Neural cell (in vitro differentiated cells): ENCODE measurements around the gene MACROD1. TPM values are rescaled to one million over a fixed set of nuclear protein-coding genes. Genes with fewer than 3 reads are reported as not detected.

ENCODE experiments used
- H2AFZ ChIP-seq: fragments of 200-600, 300-800 bp; sonication (generic), shearing (Covaris generic); 2 replicates; pipeline ENCODE4 v1.6.0; 2014; ENCODE audit warnings: low read depth, mild to moderate bottlenecking, antibody characterized with exemption, low read length, moderate library complexity
- H3F3A ChIP-seq: fragments of 200-600 bp; shearing (Covaris generic); 2 replicates; pipeline ENCODE4 v1.6.1; 2016; ENCODE audit warnings: mild to moderate bottlenecking, moderate library complexity, mixed read lengths, antibody characterized with exemption, low read length; ENCODE audit not compliant: insufficient read depth, poor library complexity, severe bottlenecking
- H3K27ac ChIP-seq: fragments of 200-600, 300-800 bp; sonication (generic), shearing (Covaris generic); 2 replicates; pipeline ENCODE4 v1.5.1; 2014; ENCODE audit warnings: mild to moderate bottlenecking, low read length, moderate library complexity
- H3K27me3 ChIP-seq: fragments of 300-800, 200-600 bp; sonication (generic), shearing (Covaris generic); 2 replicates; pipeline ENCODE4 v1.6.0; 2014; ENCODE audit warnings: mild to moderate bottlenecking, low read depth, low read length, moderate library complexity; ENCODE audit not compliant: insufficient read depth
- H3K36me3 ChIP-seq: fragments of 300-800, 200-600 bp; sonication (generic), shearing (Covaris generic); 2 replicates; pipeline ENCODE4 v1.5.1; 2014; ENCODE audit warnings: mild to moderate bottlenecking, antibody characterized with exemption, low read length, moderate library complexity; ENCODE audit not compliant: insufficient read depth
- H3K4me2 ChIP-seq: fragments of 300-800, 200-600 bp; sonication (generic), shearing (Covaris generic); 2 replicates; pipeline ENCODE4 v1.6.0; 2014; ENCODE audit warnings: mild to moderate bottlenecking, low read length
- H3K4me3 ChIP-seq: fragments of 300-800, 200-600 bp; sonication (generic), shearing (Covaris generic); 2 replicates; pipeline ENCODE4 v1.5.1; 2014; ENCODE audit warnings: mild to moderate bottlenecking, low read length, moderate library complexity
- H3K79me2 ChIP-seq: fragments of 200-600 bp; shearing (Covaris generic); replicated peaks from 2 replicates; pipeline ENCODE4 v1.6.0; 2014; ENCODE audit warnings: mild to moderate bottlenecking, low read length, moderate library complexity; ENCODE audit not compliant: insufficient read depth
- H3K9ac ChIP-seq: fragments of 300-800, 200-600 bp; sonication (generic), shearing (Covaris generic); 2 replicates; pipeline ENCODE4 v1.6.1; 2016; ENCODE audit warnings: mild to moderate bottlenecking, low read length, mixed read lengths
- H3K9me2 ChIP-seq: fragments of 200-600 bp; shearing (Covaris generic); 2 replicates; pipeline ENCODE4 v1.6.1; 2016; ENCODE audit warnings: mild to moderate bottlenecking, low read length, mixed read lengths; ENCODE audit not compliant: insufficient read depth
- H3K9me3 ChIP-seq: fragments of 200-600, 300-800 bp; sonication (generic), shearing (Covaris generic); 2 replicates; pipeline ENCODE4 v1.6.1; 2016; ENCODE audit warnings: mild to moderate bottlenecking, mixed run types, low read length, moderate library complexity, mixed read lengths
- H4K20me1 ChIP-seq: fragments of 200-600 bp; shearing (Covaris generic); 2 replicates; pipeline ENCODE4 v1.6.1; 2016; ENCODE audit warnings: mild to moderate bottlenecking, mixed run types; ENCODE audit not compliant: insufficient read depth
- CTCF ChIP-seq: fragments of 450-650 bp; IDR thresholded peaks from 2 replicates; pipeline ENCODE4 v1.5.1; 2014; ENCODE audit warnings: antibody characterized with exemption, mild to moderate bottlenecking, moderate library complexity; ENCODE audit not compliant: poor library complexity, severe bottlenecking
- EP300 ChIP-seq: fragments of 450-650 bp; conservative IDR thresholded peaks from 2 replicates; pipeline ENCODE4 v1.6.1; 2014; ENCODE audit warnings: antibody characterized with exemption, mild to moderate bottlenecking, moderate library complexity; ENCODE audit not compliant: poor library complexity, severe bottlenecking
- EZH2 ChIP-seq: fragments of 200-600, 300-800 bp; shearing (Covaris generic), sonication (generic); IDR thresholded peaks from 2 replicates; pipeline ENCODE4 v1.6.1; 2014; ENCODE audit warnings: antibody characterized with exemption, low read length, borderline replicate concordance, mild to moderate bottlenecking; ENCODE audit not compliant: insufficient read depth, poor library complexity, severe bottlenecking
- MXI1 ChIP-seq: fragments of 450-650 bp; conservative IDR thresholded peaks from 2 replicates; pipeline ENCODE4 v1.6.1; 2014; ENCODE audit warnings: antibody characterized with exemption, mild to moderate bottlenecking; ENCODE audit not compliant: poor library complexity, severe bottlenecking
- POLR2AphosphoS5 ChIP-seq: IDR thresholded peaks from 2 replicates; pipeline ENCODE4 v1.6.1; 2012
- RAD21 ChIP-seq: fragments of 450-650 bp; conservative IDR thresholded peaks from 2 replicates; pipeline ENCODE4 v1.6.1; 2014; ENCODE audit warnings: antibody characterized with exemption, mild to moderate bottlenecking, moderate library complexity
- SMC3 ChIP-seq: fragments of 450-650 bp; conservative IDR thresholded peaks from 2 replicates; pipeline ENCODE4 v1.6.1; 2014; ENCODE audit warnings: antibody characterized with exemption, mild to moderate bottlenecking, moderate library complexity; ENCODE audit not compliant: poor library complexity
- TAF1 ChIP-seq: IDR thresholded peaks from 2 replicates; pipeline ENCODE4 v1.6.1; 2012; ENCODE audit warnings: low read depth
- polyA plus RNA-seq: library from polyadenylated mRNA; depleted of rRNA; stranded (reverse); fragments of >200 nt; gene quantifications from 2 replicates; pipeline ENCODE4 v1.2.3, GENCODE V29; 2014
- TF ChIP-seq, protein P1 (sequence below): IDR thresholded peaks from 2 replicates; pipeline ENCODE4 v1.6.1; 2012; ENCODE audit warnings: borderline replicate concordance

Gene MACROD1
- polyA plus RNA-seq, 1 donor from 2014 or later, result 30.8 TPM

DNA sequence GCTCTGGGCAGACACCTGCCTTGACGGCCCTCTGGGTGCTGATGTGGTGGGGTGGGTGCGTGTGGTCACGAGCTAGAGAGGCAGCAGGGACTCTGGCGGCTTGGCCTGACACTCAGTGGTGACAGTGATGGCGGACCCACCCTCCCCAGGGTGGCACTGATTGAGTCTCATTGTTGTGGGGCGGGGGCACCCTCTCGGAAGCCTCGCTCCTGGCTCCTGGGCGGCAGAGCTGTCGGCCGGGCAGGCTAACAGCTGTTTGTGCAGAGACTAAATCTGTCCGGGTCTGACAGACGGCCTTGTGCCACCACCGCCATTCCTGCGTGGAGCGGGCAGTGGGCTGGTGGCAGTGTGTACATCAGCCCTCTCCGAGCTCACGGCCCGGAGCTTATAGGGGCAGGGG lies 114.6 kb downstream of the MACROD1 start:
- Histone ChIP-seq H3K79me2 (no peaks in the 10 kb centered on the region), H3K9ac (no peak overlapping the region), H3K27me3 (no peaks in the 10 kb centered on the region), H3K36me3 (no peaks in the 10 kb centered on the region), H3K9me2 (no peaks in the 10 kb centered on the region), H3K27ac (no peak overlapping the region), H3K9me3 (no peaks in the 10 kb centered on the region), H3F3A (no peaks in the 10 kb centered on the region), H4K20me1 (no peaks in the 10 kb centered on the region), H3K4me3 (no peak overlapping the region), H3K4me2 (no peak overlapping the region), H2AFZ (no peak overlapping the region)
- TF ChIP-seq EZH2 (no peak), EP300 (no peak), RAD21 (no peak), TAF1 (no peak), MXI1 (no peak), SMC3 (no peak), POLR2AphosphoS5 (no peak), CTCF (no peak)
- TF ChIP-seq, protein P1, sequence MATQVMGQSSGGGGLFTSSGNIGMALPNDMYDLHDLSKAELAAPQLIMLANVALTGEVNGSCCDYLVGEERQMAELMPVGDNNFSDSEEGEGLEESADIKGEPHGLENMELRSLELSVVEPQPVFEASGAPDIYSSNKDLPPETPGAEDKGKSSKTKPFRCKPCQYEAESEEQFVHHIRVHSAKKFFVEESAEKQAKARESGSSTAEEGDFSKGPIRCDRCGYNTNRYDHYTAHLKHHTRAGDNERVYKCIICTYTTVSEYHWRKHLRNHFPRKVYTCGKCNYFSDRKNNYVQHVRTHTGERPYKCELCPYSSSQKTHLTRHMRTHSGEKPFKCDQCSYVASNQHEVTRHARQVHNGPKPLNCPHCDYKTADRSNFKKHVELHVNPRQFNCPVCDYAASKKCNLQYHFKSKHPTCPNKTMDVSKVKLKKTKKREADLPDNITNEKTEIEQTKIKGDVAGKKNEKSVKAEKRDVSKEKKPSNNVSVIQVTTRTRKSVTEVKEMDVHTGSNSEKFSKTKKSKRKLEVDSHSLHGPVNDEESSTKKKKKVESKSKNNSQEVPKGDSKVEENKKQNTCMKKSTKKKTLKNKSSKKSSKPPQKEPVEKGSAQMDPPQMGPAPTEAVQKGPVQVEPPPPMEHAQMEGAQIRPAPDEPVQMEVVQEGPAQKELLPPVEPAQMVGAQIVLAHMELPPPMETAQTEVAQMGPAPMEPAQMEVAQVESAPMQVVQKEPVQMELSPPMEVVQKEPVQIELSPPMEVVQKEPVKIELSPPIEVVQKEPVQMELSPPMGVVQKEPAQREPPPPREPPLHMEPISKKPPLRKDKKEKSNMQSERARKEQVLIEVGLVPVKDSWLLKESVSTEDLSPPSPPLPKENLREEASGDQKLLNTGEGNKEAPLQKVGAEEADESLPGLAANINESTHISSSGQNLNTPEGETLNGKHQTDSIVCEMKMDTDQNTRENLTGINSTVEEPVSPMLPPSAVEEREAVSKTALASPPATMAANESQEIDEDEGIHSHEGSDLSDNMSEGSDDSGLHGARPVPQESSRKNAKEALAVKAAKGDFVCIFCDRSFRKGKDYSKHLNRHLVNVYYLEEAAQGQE, result no peak

- H3K27ac ChIP-seq, result no peak overlapping the region
Observed at GRCh38 chr11:64049509-64049908, 116.4 kb downstream of the MACROD1 start.

More at GRCh38 chr11:64049509-64049908, 116.4 kb downstream of the MACROD1 start:
- Histone ChIP-seq H3K79me2 (no peaks in the 10 kb centered on the region), H3K27me3 (no peaks in the 10 kb centered on the region), H3K4me3 (no peak overlapping the region), H3K9ac (no peak overlapping the region), H3K4me2 (no peak overlapping the region), H3K36me3 (no peaks in the 10 kb centered on the region), H3K9me3 (no peaks in the 10 kb centered on the region), H4K20me1 (no peaks in the 10 kb centered on the region), H3K9me2 (no peaks in the 10 kb centered on the region), H2AFZ (no peak overlapping the region), H3F3A (no peaks in the 10 kb centered on the region)
- TF ChIP-seq EP300, result no peak
- no peak for TF ChIP-seq MXI1
- TF ChIP-seq CTCF, result no peak
- TF ChIP-seq TAF1, result no peak
- TF ChIP-seq, protein P1, result no peak
- no peak for TF ChIP-seq RAD21
- no peak for TF ChIP-seq POLR2AphosphoS5
- TF ChIP-seq EZH2, result no peak
- TF ChIP-seq SMC3, result no peak
